HG02938 (cell line): ENCODE results near the gene MYLK2.

Experiments used
- ATAC-seq: cut with Tn5 transposase; IDR thresholded peaks from one replicate; pipeline ENCODE4 v1.9.1; 2021; ENCODE audit warnings: mild to moderate bottlenecking, moderate library complexity; ENCODE audit not compliant: unreplicated experiment

The MYLK2 gene

GRCh38 chr20:31833931-31834521 lies 14.9 kb downstream of the MYLK2 start:
- ATAC-seq = no peak

GRCh38 chr20:31835554-31835953 lies 16.4 kb downstream of the MYLK2 start:
- ATAC-seq = no peak

- ATAC-seq = no peak
Measured at GRCh38 chr20:31835977-31836852, 17.1 kb downstream of the MYLK2 start.

GRCh38 chr20:31836853-31837608 lies 17.9 kb downstream of the MYLK2 start:
- ATAC-seq = no peak

- no peak for ATAC-seq
Measured at GRCh38 chr20:31837896-31838397, 18.8 kb downstream of the MYLK2 start.

GRCh38 chr20:31838646-31839292 lies 19.6 kb downstream of the MYLK2 start:
- no peak for ATAC-seq

GRCh38 chr20:31839782-31840487 lies 20.8 kb downstream of the MYLK2 start:
- ATAC-seq = no peak

GRCh38 chr20:31840906-31841816 lies 22.0 kb downstream of the MYLK2 start:
- ATAC-seq = no peak

GRCh38 chr20:31841928-31842327 lies 22.8 kb downstream of the MYLK2 start:
- no peak for ATAC-seq

GRCh38 chr20:31842471-31843157 lies 23.5 kb downstream of the MYLK2 start:
- no peak for ATAC-seq

GRCh38 chr20:31843288-31843687 lies 24.1 kb downstream of the MYLK2 start:
- no peak for ATAC-seq

GRCh38 chr20:31843881-31844280 lies 24.7 kb downstream of the MYLK2 start:
- no peak for ATAC-seq

GRCh38 chr20:31844737-31845299 lies 25.7 kb downstream of the MYLK2 start:
- no peak for ATAC-seq

- ATAC-seq = no peak
Measured at GRCh38 chr20:31845300-31845863, 26.2 kb downstream of the MYLK2 start, which contains the start of gene FOXS1. Gene FOXS1, minus strand, starts transcription at chr20:31845604. Its CDS starts 62 bp downstream, at chr20:31845542.

GRCh38 chr20:31846793-31847138 lies 27.6 kb downstream of the MYLK2 start:
- ATAC-seq = no peak

- no peak for ATAC-seq
Measured at GRCh38 chr20:31848088-31848999, 29.2 kb downstream of the MYLK2 start.

- ATAC-seq = no peak
Measured at GRCh38 chr20:31849306-31849930, 30.3 kb downstream of the MYLK2 start.
